ENCODE results near the gene DUSP7.

The DUSP7 gene, protein sequence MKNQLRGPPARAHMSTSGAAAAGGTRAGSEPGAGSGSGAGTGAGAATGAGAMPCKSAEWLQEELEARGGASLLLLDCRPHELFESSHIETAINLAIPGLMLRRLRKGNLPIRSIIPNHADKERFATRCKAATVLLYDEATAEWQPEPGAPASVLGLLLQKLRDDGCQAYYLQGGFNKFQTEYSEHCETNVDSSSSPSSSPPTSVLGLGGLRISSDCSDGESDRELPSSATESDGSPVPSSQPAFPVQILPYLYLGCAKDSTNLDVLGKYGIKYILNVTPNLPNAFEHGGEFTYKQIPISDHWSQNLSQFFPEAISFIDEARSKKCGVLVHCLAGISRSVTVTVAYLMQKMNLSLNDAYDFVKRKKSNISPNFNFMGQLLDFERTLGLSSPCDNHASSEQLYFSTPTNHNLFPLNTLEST

GRCh38 chr3:52056521-52056967, at the start of gene DUSP7:
TSS of gene DUSP7 (minus strand) at chr3:52056571. CDS start at chr3:52056366, 205 bp downstream.
- DNase-seq, result no peak

GRCh38 chr3:52104684-52105640, 48.6 kb upstream of the DUSP7 start:
- DNase-seq, result no peak

- DNase-seq, result no peak
These were observed 46.6 kb upstream of the DUSP7 start for GRCh38 chr3:52102934-52103333.

- DNase-seq, result no peak
These were observed 42.6 kb upstream of the DUSP7 start for GRCh38 chr3:52099001-52099401.

- no peak for DNase-seq
These were observed 41.6 kb upstream of the DUSP7 start for GRCh38 chr3:52097851-52098507.

- DNase-seq, result no peak
These were observed 39.8 kb upstream of the DUSP7 start for GRCh38 chr3:52095990-52096775.

DNA sequence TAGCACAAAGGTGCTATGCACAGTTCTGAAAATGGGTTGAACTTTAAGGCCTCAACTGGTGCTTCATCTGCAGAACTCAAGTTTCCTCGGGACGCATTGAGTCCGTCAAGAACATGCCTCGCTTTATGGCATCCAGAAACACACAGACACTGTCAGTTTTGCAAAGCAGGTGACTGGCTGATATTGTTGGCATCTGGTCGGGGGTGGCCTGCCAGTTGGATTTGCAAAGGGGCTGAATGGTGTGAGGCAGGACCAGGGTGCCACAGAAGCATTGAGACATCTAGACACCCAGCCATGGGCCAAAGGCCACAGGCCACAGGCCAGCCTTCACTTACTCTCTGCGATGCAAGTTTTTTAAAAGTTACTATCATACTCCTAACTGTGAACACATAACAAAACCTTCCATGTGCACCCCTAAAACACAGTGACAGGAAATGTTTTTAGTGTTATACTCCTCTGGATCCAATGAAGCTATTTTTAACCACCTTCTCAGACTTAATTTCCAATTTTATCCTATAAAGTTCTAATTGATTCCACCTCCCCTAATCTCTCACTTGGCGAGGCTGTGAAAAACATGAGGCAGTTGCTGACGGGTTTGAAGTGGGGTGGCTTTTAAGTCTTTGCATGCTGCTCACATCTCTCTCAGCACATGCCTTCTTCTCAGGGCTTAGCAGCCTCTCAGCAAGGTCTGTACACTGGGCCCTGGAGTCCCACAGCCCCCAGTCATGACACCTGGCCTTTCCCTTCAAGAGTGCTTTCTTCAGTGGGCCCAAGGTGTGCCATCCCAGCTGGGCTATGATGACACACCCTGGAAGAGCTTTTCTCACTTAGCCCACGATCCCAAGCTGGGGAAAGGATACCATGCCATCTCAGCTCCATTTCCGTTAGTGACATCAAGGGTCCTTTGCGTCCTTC, 38.5 kb upstream of the DUSP7 start:
- no peak for DNase-seq

DNA sequence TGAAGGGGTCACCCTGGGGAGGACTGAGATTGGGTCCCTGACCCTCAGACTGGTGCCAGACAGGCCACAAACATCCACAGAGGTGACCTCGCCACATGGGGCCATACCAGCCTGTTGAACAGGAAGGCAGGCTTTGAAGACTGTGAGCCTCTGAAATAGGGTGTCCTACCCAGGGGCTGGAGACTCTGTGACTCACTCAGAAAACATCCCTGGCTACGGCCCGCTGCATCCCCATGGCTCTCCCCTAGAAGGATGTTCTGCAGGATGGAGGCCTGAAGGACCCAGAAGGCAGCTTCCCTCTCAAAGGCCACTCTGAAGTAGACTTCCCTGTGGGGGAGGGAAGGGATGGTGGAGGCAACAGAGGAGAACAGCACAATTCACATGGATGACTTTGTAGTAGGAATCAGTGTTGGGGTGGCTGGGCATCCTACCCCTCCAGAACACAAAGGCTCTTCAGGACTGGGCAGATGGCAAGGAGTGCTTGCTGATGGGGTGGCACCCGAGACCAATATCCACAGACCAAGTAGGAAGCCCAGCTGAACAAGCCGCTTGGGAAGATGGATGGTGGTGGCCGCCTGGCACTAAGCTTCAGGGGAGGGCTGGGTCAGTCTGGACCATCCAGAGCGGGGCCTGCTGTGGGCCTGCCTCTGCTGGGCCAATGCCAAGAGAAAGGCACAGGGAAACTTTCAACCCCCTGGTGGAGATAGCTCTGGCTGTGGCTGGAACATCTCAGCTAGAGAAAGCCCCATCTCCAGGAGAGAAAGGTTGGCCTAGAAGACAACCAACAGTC, 37.6 kb upstream of the DUSP7 start:
- no peak for DNase-seq

GRCh38 chr3:52092891-52093290, 36.5 kb upstream of the DUSP7 start:
- no peak for DNase-seq

GRCh38 chr3:52092271-52092660, 35.9 kb upstream of the DUSP7 start:
- DNase-seq, result no peak

- no peak for DNase-seq
These were observed 35.4 kb upstream of the DUSP7 start for GRCh38 chr3:52091586-52092270.

GRCh38 chr3:52090933-52091468, 34.6 kb upstream of the DUSP7 start:
- DNase-seq, result no peak

- no peak for DNase-seq
These were observed 34.0 kb upstream of the DUSP7 start for GRCh38 chr3:52090131-52090932.

GRCh38 chr3:52089691-52090090, 33.3 kb upstream of the DUSP7 start:
- DNase-seq, result no peak

DNA sequence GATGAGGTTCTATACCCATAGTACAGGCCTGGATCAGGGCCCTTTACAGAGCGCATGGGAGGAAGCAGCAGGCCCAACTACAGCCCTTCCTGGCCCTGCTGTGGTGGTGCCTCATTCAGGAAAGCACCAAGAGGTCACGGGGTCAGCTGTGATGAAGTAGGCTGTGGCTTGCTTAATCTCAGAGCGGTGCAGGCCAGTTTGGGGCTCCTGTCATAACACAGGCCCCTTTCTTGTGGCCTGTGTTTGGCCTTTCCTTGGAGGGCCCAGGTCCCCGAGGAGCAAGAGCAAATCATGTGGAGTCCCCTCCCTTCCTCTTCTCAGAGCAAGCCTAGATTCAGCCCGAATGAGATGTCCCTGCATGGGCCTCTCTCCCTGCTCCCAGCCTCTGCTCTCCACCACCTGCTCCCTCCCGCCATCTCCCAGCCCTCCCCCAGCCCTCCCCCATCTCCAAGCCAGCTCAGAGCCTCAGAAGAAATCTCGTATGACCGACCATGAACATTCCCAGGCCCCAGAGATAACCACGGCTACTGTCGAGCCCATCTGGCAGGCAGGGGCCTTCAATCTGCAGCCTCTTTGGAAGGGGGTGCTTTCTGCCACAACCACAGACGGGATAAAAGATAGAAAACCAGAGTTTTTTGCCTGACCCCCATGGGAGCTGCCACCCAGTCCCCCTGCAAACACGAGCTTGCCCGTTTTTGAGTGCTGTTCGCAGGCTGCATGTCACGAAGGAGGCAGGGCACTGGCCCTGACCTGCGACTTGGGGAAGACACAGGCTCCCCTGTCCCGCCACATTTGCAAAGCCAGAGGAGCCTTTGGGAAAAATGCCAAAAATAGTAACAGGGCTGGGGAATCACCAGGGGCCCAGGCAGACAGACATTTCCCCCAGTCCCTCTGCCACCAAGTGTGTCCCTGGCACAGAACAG, 32.3 kb upstream of the DUSP7 start:
- no peak for DNase-seq

- no peak for DNase-seq
These were observed 31.4 kb upstream of the DUSP7 start for GRCh38 chr3:52087731-52088130.

GRCh38 chr3:52086976-52087663, 30.7 kb upstream of the DUSP7 start:
- no peak for DNase-seq
